Stimulated activated CD4-positive, alpha-beta T cell treated with anti-CD3 and anti-CD28 coated beads, Interleukin-12 subunit alpha, Interleukin-12 subunit beta, amount 100 ng/mL, for 4 hours (primary cell): ENCODE data around the gene LBX1.

Experiments
- DNase-seq: peaks from one replicate; pipeline ENCODE4 v3.0.0-alpha.2; 2020

The LBX1 gene

GRCh38 chr10:101241840-101242707 is 12.8 kb upstream of the LBX1 start:
- no peak for DNase-seq

- no peak for DNase-seq
Observed at GRCh38 chr10:101238732-101239105, 9.5 kb upstream of the LBX1 start.

- DNase-seq, result no peak
Observed at GRCh38 chr10:101237982-101238731, 8.9 kb upstream of the LBX1 start.

- DNase-seq, result no peak
Observed at GRCh38 chr10:101237081-101237981, 8.1 kb upstream of the LBX1 start.

- no peak for DNase-seq
Observed at GRCh38 chr10:101236376-101237080, 7.3 kb upstream of the LBX1 start.

- no peak for DNase-seq
Observed at GRCh38 chr10:101235766-101236165, 6.5 kb upstream of the LBX1 start.

GRCh38 chr10:101234333-101234732 is 5.1 kb upstream of the LBX1 start:
- DNase-seq, result no peak

- no peak for DNase-seq
Observed at GRCh38 chr10:101233863-101234262, 4.6 kb upstream of the LBX1 start.

- no peak for DNase-seq
Observed at GRCh38 chr10:101233443-101233842, 4.2 kb upstream of the LBX1 start.

- DNase-seq, result no peak
Observed at GRCh38 chr10:101231912-101232689, 2.8 kb upstream of the LBX1 start.

- no peak for DNase-seq
Observed at GRCh38 chr10:101231092-101231491, 1.8 kb upstream of the LBX1 start.

- DNase-seq, result no peak
Observed at GRCh38 chr10:101230183-101230917, 1.1 kb upstream of the LBX1 start.

GRCh38 chr10:101228966-101229265 is 347 bp downstream of the LBX1 start:
- no peak for DNase-seq

- no peak for DNase-seq
Observed at GRCh38 chr10:101228153-101228965, 904 bp downstream of the LBX1 start.

- DNase-seq, result no peak
Observed at GRCh38 chr10:101227429-101228152, 1.7 kb downstream of the LBX1 start.

- DNase-seq, result no peak
Observed at GRCh38 chr10:101226491-101227428, 2.5 kb downstream of the LBX1 start.

- no peak for DNase-seq
Observed at GRCh38 chr10:101225846-101226421, 3.3 kb downstream of the LBX1 start.
